Pulmonary artery endothelial cell (primary cell): ENCODE results near the gene FGF16. TPM values are rescaled to one million over a fixed set of nuclear protein-coding genes. Genes with fewer than 3 reads are reported as not detected.
"Not testable (repeated sequence)": the region's sequence is repeated elsewhere in the genome, so short reads cannot be mapped to it uniquely, and the experiment has no call there.

ENCODE experiments used
- DNase-seq: peaks from one replicate; pipeline ENCODE4 v3.0.0-alpha.2; 2011; ENCODE audit warnings: low read depth, low spot score
- total RNA-seq: library from RNA; depleted of rRNA; stranded (reverse); fragments of >200 nt; gene quantifications from 2 replicates; pipeline ENCODE4 v1.2.3, GENCODE V29; 2014

The FGF16 gene
- total RNA-seq, 1 donor from 2014 or later, result 4.5 TPM

GRCh38 chrX:77446029-77446585 is 1.1 kb upstream of the FGF16 start:
- peak; percentile 57 for DNase-seq

DNA sequence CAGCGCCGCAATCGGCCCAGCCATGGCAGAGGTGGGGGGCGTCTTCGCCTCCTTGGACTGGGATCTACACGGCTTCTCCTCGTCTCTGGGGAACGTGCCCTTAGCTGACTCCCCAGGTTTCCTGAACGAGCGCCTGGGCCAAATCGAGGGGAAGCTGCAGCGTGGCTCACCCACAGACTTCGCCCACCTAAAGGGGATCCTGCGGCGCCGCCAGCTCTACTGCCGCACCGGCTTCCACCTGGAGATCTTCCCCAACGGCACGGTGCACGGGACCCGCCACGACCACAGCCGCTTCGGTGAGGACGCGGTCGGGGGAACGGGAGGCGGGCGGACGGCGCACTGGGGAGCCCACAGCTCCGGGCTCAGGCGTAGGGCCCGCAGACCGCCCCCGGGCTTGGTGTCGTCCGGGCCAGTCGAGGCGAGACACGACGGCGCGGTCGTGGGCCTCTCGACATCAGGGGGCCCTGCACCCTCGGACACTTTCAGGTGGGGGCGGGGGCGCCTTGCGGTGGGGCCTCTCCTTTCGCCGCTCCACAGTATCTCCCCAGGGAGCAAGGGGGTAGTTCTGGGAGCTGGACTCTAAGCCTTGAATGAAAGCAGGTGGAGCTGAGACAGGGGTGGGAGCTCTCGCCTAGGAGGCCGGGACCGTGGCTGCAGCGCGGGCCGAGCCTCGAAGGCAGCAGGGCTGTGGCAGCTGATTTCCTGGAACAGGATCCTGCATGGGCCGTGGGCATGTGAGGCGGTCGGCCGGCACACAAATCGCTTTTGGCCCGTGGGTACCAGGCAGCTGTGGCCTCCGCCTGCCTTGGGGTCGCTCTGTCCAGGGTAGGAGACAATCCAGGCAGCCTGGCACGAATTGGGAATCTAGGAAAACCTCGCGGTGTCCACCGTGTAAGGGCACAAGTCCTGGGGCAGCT is 722 bp downstream of the FGF16 start:
- no peak for DNase-seq

DNA sequence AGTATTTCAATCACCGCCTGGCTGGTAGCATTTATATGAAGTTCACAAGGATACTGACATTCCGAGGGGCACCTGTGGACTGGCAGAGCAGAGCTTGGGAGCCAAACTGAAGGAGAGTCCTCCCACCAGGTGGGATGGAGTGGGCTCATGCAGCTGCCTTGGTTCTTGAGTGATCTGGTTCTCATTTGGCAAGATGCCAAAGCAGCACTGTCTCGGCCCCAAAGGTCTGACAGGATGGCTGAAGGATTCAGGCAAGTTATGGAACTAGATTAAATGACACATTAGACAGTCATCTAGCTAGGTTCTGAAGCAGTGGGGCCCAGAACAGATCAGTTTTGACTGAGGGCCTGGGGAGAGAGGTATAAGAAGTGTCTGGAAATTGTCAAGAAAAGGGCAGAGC is 3.2 kb downstream of the FGF16 start:
- DNase-seq, result no peak

DNA sequence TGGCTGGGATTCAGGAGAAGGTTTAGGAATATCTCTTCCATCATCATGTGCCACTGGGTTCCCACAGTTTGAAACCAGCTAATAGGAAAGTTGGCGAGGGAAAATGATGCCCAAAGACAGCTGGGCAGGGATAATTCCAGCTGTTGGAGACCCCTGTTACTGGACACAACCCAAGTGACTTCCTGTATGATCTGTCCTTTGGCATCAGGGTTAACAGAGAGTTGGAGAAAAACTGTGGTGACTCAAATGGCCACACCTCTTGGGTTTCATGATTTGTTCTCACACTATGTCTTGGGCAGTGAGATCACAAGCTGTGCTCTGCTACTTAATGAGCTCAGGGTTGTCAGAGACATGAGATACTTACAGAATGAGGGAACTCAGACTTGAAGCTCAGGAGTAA is 3.8 kb downstream of the FGF16 start:
- DNase-seq, result no peak

GRCh38 chrX:77453190-77453589 is 6.0 kb downstream of the FGF16 start:
- no peak for DNase-seq

DNA sequence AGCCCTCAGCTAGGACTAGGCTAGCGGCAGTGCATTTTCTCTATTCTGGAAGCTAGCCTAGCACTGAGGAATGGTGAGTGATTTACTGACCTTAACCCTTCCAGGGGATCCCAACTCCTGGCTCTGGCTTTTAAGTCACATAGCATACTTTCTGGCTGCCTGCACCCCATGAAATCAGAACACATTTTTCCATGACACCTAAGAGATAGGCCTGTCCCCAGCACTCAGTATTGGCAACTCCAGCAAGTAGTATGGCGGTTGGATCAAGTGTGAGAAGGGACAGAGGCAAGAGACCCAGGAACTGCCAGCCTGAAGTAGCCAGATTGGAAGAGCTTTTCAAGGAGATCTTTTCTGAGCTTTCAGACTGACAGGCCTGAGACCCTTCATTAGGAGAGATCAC is 8.2 kb downstream of the FGF16 start:
- no peak for DNase-seq

GRCh38 chrX:77484045-77484444 is 36.9 kb downstream of the FGF16 start:
- DNase-seq, result no peak

DNA sequence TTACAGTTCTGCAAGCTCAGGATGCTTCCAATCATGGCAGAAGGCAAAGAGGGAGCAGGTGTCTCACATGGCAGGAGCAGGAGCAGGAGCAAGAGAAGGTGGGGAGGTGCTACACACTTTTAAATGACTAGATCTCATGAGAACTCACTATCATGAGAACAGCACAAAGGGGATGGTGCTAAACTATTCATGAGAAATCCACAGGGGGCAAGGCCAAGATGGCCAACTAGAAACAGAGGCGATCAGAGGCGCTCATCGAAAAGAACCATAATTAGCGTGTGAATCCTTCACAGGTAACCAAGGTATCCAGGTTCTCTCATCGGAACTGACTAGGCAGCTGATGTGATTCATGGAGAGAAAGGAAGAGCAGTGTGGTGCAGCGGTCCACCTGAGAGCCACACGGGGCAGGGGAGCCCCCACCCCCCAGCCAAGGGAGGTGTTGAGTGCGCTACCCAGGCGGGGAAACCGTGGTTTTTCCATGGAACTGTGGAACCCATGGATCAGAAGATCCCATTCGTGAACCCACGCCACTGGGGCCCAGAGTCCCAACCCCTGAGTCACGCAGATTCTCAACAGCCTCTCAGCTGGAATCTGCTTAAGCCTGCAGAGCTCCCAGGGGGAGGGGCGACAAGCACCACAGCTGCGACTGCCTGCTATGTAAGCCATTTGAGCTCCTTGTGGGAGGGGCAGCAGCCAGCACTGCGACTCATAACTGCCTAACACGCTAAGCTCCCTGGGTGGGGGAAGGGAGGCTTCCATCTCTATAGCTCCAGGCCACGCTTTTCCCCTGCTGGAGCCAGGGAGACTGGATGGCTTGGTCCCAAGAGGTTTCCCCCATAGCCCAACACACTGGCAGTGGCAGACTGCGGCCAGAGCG is 46.7 kb downstream of the FGF16 start:
- no peak for DNase-seq

DNA sequence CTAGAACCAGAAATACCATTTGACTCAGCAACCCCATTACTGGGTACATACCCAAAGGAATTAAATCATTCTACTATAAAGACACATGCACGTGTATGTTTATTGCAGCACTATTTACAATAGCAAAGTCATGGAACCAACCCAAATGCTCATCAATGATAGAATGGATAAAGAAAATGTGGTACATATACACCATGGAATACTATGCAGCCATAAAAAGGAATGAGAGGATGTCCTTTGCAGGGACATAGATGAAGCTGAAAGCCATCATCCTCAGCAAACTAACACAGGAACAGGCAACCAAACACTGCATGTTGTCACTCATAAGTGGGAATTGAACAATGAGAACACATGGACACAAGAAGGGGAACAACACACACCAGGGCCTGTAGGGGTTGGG is 53.0 kb downstream of the FGF16 start:
- not testable (repeated sequence) for DNase-seq

DNA sequence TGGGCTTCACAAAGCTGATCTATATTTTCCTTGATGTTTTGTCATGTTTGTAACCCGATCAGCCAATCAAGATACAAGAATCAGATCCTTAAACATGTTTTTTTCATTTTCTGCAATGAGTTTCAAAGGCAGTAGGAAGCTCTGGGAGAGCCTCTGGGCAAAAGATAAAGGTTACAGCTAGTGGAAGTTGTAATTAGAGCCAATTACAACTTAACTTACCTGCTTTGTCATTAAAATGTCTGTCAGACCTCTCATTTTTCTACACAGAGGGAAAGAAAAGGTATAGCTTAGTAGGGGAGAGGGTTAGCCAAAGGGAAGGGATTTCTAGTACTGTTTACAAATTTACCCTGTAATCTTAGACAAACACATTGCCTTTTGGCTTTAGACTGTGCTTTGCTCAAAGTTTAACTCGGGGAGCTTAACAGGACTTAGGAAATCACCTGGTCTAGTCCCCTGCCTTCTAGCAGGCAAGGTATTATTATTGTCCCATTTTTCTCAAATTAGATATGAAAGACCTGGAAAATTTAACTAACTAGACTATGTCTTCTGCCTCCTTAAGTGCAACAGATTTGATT is 55.8 kb downstream of the FGF16 start:
- no peak for DNase-seq

DNA sequence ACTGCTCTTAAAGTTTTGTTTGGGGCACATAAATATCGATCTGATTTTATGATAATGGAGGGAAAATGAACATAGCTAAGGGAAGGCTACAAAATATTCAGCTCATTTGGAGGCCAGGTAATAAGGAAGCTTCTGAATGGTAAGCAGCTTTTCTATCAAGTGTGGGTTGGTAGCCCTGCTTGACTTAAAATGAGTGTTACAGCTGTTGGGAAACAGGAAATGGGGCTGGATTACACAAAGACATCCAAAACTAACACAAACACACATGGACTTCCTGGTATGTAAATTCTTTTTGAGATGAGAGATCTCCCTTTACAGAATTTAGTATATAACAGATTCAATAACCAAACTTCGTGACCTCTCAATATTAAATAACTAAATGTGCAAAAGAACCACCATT is 58.0 kb downstream of the FGF16 start:
- DNase-seq, result no peak
